ENCODE data around the gene SLX1A. TPM values are rescaled to one million over a fixed set of nuclear protein-coding genes. Genes with fewer than 3 reads are reported as not detected.
"Not testable (repeated sequence)": the region's sequence is repeated elsewhere in the genome, so short reads cannot be mapped to it uniquely, and the experiment has no call there.

Gene SLX1A
- 27.3 and 29.5 TPM in 2 replicates for total RNA-seq (2014; rRNA removed; shearing (Covaris generic))
- polyA plus RNA-seq (2016; fragmentation: Nextera tagmentation; extraction: Ambion mirVana), result 97.5 and 112 TPM in 2 replicates
- long read RNA-seq, transcript SLX1A-201 (6 exons, 1,091 nt), result major isoform, 49 of 54 reads
- long read RNA-seq, partial matches to known transcripts, result 3 of 54 reads
- long read RNA-seq, other reads (novel, unspliced or antisense), result 1 of 54 reads

DNA sequence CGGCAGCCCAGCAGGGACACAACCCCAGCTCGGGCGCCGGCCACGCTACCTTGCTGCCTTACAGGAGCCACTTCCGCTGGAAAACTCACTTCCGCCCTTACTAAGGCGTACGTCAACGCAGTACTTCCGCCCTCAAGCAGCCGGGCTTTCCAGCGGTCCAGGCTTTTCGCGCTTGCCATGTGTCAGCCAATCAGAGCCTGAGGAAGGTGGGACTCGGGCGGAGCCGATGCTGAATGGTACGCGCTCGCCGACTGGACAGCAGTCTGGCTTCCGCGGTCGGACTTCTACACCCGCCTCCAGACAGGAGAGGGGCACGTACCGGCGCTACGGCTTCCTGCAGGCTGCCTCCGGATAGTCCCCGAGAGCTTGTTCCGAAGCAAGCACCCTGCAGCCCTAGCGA is at the start of gene SLX1A, which contains the start of gene BOLA2B:
Gene SLX1A (plus strand): TSS at position 261 of the 400 bp plus-strand sequence. CDS start 210 bp downstream, outside the sequence.
Gene BOLA2B (minus strand): TSS at position 52 of the 400 bp plus-strand sequence. CDS start 71 bp downstream, outside the sequence.
- H3K4me3 ChIP-seq, result peak within 1 kb of the TSS; percentile 54; the same call in 1 of the 2 replicates

DNA sequence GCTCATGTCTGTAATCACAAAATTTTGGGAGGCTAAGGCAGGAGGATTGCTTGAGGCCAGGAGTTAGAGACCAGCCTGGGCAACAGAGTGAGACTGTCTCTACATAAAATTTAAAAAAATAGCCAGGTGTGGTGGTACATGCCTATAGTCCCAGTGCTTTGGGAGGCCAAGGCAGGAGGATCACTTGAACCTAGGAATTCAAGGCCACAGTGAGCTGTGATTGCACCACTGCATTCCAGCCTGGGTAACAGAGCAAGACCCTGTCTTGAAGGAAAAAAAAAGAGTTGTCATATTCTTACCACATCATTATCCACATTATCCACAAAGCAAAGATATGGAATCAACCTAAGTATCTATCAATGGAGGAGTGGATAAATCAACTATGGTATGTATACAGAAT is 49.7 kb upstream of the SLX1A start:
- Histone ChIP-seq H3K4me1 (ENCODE audit: insufficient read depth) (no peaks in the 10 kb centered on the region), H2AFZ (no peak overlapping the region), H3K4me2 (no peak overlapping the region), H4K20me1 (replicated peaks; ENCODE audit: insufficient read depth) (no peaks in the 10 kb centered on the region), H3F3A (replicated peaks; ENCODE audit: low read depth) (no peaks in the 10 kb centered on the region), H3K9me2 (ENCODE audit: insufficient read depth) (0 out of 2 replicates have a peak, but pooled peaks cover 5% of the 10 kb centered on the region), H3K27me3 (ENCODE audit: insufficient read depth) (no peaks in the 10 kb centered on the region), H3K4me3 (no peak overlapping the region), H3K36me3 (ENCODE audit: insufficient read depth) (no peaks in the 10 kb centered on the region), H3K27ac (ENCODE audit: low read depth) (no peak overlapping the region), H3K79me2 (replicated peaks; ENCODE audit: insufficient read depth) (no peaks in the 10 kb centered on the region)
- Mint-ChIP-seq H3K36me3 (ENCODE audit: low read depth) (no peaks in the 10 kb centered on the region), H3K27ac (no peak overlapping the region), H3K9me3 (peaks cover 6% of the 10 kb centered on the region; the same call in 2 of the 3 replicates), H3K4me1 (no peaks in the 10 kb centered on the region), H3K4me3 (no peak overlapping the region), H3K27me3 (ENCODE audit: insufficient read depth, low read depth, poor library complexity) (peaks cover 1% of the 10 kb centered on the region)
- DNase-seq (ENCODE audit: low spot score), result no peak
- TF ChIP-seq, protein P1, sequence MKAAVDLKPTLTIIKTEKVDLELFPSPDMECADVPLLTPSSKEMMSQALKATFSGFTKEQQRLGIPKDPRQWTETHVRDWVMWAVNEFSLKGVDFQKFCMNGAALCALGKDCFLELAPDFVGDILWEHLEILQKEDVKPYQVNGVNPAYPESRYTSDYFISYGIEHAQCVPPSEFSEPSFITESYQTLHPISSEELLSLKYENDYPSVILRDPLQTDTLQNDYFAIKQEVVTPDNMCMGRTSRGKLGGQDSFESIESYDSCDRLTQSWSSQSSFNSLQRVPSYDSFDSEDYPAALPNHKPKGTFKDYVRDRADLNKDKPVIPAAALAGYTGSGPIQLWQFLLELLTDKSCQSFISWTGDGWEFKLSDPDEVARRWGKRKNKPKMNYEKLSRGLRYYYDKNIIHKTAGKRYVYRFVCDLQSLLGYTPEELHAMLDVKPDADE (IDR thresholded peaks at IDR 0.05), result no peak
- TF ChIP-seq, protein P2, sequence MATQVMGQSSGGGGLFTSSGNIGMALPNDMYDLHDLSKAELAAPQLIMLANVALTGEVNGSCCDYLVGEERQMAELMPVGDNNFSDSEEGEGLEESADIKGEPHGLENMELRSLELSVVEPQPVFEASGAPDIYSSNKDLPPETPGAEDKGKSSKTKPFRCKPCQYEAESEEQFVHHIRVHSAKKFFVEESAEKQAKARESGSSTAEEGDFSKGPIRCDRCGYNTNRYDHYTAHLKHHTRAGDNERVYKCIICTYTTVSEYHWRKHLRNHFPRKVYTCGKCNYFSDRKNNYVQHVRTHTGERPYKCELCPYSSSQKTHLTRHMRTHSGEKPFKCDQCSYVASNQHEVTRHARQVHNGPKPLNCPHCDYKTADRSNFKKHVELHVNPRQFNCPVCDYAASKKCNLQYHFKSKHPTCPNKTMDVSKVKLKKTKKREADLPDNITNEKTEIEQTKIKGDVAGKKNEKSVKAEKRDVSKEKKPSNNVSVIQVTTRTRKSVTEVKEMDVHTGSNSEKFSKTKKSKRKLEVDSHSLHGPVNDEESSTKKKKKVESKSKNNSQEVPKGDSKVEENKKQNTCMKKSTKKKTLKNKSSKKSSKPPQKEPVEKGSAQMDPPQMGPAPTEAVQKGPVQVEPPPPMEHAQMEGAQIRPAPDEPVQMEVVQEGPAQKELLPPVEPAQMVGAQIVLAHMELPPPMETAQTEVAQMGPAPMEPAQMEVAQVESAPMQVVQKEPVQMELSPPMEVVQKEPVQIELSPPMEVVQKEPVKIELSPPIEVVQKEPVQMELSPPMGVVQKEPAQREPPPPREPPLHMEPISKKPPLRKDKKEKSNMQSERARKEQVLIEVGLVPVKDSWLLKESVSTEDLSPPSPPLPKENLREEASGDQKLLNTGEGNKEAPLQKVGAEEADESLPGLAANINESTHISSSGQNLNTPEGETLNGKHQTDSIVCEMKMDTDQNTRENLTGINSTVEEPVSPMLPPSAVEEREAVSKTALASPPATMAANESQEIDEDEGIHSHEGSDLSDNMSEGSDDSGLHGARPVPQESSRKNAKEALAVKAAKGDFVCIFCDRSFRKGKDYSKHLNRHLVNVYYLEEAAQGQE (IDR thresholded peaks at IDR 0.05; ENCODE audit: unreplicated experiment), result no peak
- TF ChIP-seq POLR2AphosphoS5 (IDR thresholded peaks at IDR 0.05; ENCODE audit: low read depth), result no peak
- TF ChIP-seq, protein P3, sequence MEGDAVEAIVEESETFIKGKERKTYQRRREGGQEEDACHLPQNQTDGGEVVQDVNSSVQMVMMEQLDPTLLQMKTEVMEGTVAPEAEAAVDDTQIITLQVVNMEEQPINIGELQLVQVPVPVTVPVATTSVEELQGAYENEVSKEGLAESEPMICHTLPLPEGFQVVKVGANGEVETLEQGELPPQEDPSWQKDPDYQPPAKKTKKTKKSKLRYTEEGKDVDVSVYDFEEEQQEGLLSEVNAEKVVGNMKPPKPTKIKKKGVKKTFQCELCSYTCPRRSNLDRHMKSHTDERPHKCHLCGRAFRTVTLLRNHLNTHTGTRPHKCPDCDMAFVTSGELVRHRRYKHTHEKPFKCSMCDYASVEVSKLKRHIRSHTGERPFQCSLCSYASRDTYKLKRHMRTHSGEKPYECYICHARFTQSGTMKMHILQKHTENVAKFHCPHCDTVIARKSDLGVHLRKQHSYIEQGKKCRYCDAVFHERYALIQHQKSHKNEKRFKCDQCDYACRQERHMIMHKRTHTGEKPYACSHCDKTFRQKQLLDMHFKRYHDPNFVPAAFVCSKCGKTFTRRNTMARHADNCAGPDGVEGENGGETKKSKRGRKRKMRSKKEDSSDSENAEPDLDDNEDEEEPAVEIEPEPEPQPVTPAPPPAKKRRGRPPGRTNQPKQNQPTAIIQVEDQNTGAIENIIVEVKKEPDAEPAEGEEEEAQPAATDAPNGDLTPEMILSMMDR (conservative IDR thresholded peaks at IDR 0.05; ENCODE audit: low read depth in 2 of 2), result no peak
- no peak for ATAC-seq

More for the DNA sequence above, at the start of gene SLX1A, which contains the start of gene BOLA2B:
- peak; percentile 85 for ATAC-seq
- not testable (repeated sequence) for H3K9me3 Mint-ChIP-seq; H3K27me3 Mint-ChIP-seq (ENCODE audit: insufficient read depth, low read depth, poor library complexity); H3K27ac Mint-ChIP-seq; H3K36me3 Mint-ChIP-seq (ENCODE audit: low read depth); H3K4me1 Mint-ChIP-seq; H3F3A ChIP-seq (replicated peaks; ENCODE audit: low read depth); H3K4me1 ChIP-seq (ENCODE audit: insufficient read depth); H3K79me2 ChIP-seq (replicated peaks; ENCODE audit: insufficient read depth); H3K4me3 Mint-ChIP-seq; H3K27ac ChIP-seq (ENCODE audit: low read depth); DNase-seq (ENCODE audit: low spot score); H3K27me3 ChIP-seq (ENCODE audit: insufficient read depth); H4K20me1 ChIP-seq (replicated peaks; ENCODE audit: insufficient read depth); H2AFZ ChIP-seq; H3K36me3 ChIP-seq (ENCODE audit: insufficient read depth); H3K9me2 ChIP-seq (ENCODE audit: insufficient read depth)
- H3K4me2 ChIP-seq, result peak within 1 kb of the TSS; percentile 69; the same call in 1 of the 2 replicates
